ENCODE measurements around the gene GDF7.
A peak's percentile ranks its signal among the peaks of the same experiment; 100 is the strongest.

The GDF7 gene

GRCh38 chr2:20624884-20625485 is 42.0 kb upstream of the GDF7 start:
- no peak for TF ChIP-seq TEAD4 (IDR thresholded peaks at IDR 0.05)
- no peak for TF ChIP-seq RAD21 (IDR thresholded peaks at IDR 0.05; ENCODE audit: low read depth)
- TF ChIP-seq TAF1 (IDR thresholded peaks at IDR 0.05; ENCODE audit: low read depth): no peak
- TF ChIP-seq MAX (IDR thresholded peaks at IDR 0.05): no peak
- TF ChIP-seq TCF12 (IDR thresholded peaks at IDR 0.05; ENCODE audit: low read depth): no peak

- TF ChIP-seq MAX (IDR thresholded peaks at IDR 0.05) (no peak), NFIC (IDR thresholded peaks at IDR 0.05) (no peak), FOXM1 (IDR thresholded peaks at IDR 0.05; ENCODE audit: borderline replicate concordance, low read depth) (no peak), USF1 (IDR thresholded peaks at IDR 0.05) (no peak), EP300 (IDR thresholded peaks at IDR 0.05; ENCODE audit: borderline replicate concordance) (peak; percentile 34; the same call in 1 of the 2 replicates), CEBPB (IDR thresholded peaks at IDR 0.05) (no peak), TCF12 (IDR thresholded peaks at IDR 0.05; ENCODE audit: low read depth) (no peak)
Observed at GRCh38 chr2:20625491-20626391, 41.2 kb upstream of the GDF7 start.

GRCh38 chr2:20626392-20626697 is 40.6 kb upstream of the GDF7 start:
- TF ChIP-seq EP300 (IDR thresholded peaks at IDR 0.05; ENCODE audit: borderline replicate concordance): 0 out of 2 replicates have a peak, but pooled peaks have one; percentile 3
- TF ChIP-seq CEBPB (IDR thresholded peaks at IDR 0.05): no peak

- TF ChIP-seq FOXM1 (IDR thresholded peaks at IDR 0.05; ENCODE audit: borderline replicate concordance, low read depth): no peak
- no peak for TF ChIP-seq EGR1 (IDR thresholded peaks at IDR 0.05)
- TF ChIP-seq CEBPB (IDR thresholded peaks at IDR 0.05): no peak
- TF ChIP-seq NFIC (IDR thresholded peaks at IDR 0.05): no peak
- TF ChIP-seq EP300 (IDR thresholded peaks at IDR 0.05; ENCODE audit: borderline replicate concordance): no peak
Observed at GRCh38 chr2:20626698-20627513, 40.0 kb upstream of the GDF7 start.

- no peak for TF ChIP-seq USF1 (IDR thresholded peaks at IDR 0.05)
- TF ChIP-seq CEBPB (IDR thresholded peaks at IDR 0.05): no peak
- TF ChIP-seq NFIC (IDR thresholded peaks at IDR 0.05): no peak
- no peak for TF ChIP-seq MAX (IDR thresholded peaks at IDR 0.05)
- TF ChIP-seq CREB1 (IDR thresholded peaks at IDR 0.05; ENCODE audit: low read depth): no peak
- TF ChIP-seq REST (IDR thresholded peaks at IDR 0.05; ENCODE audit: low read depth): no peak
- TF ChIP-seq ZBTB7A (IDR thresholded peaks at IDR 0.05; ENCODE audit: low read depth): no peak
- no peak for TF ChIP-seq YY1 (IDR thresholded peaks at IDR 0.05; ENCODE audit: low read depth)
Observed at GRCh38 chr2:20627712-20628380, 39.1 kb upstream of the GDF7 start.

- TF ChIP-seq USF1 (IDR thresholded peaks at IDR 0.05): no peak
- no peak for TF ChIP-seq NFIC (IDR thresholded peaks at IDR 0.05)
- TF ChIP-seq EP300 (IDR thresholded peaks at IDR 0.05; ENCODE audit: borderline replicate concordance): no peak
- TF ChIP-seq MAX (IDR thresholded peaks at IDR 0.05): no peak
- TF ChIP-seq RAD21 (IDR thresholded peaks at IDR 0.05; ENCODE audit: low read depth): no peak
- TF ChIP-seq TEAD4 (IDR thresholded peaks at IDR 0.05): no peak
- no peak for TF ChIP-seq ZBTB7A (IDR thresholded peaks at IDR 0.05; ENCODE audit: low read depth)
- no peak for TF ChIP-seq YY1 (IDR thresholded peaks at IDR 0.05; ENCODE audit: low read depth)
- TF ChIP-seq CREB1 (IDR thresholded peaks at IDR 0.05; ENCODE audit: low read depth): no peak
- TF ChIP-seq TCF12 (IDR thresholded peaks at IDR 0.05; ENCODE audit: low read depth): no peak
Observed at GRCh38 chr2:20629181-20629580, 37.8 kb upstream of the GDF7 start.

Measured in Ishikawa (cell line).